HepG2 (cell line): ENCODE data around the gene APOA1. TPM values are rescaled to one million over a fixed set of nuclear protein-coding genes. Genes with fewer than 3 reads are reported as not detected.
A peak's percentile ranks its signal among the peaks of the same experiment; 100 is the strongest.

ENCODE experiments used
- KAT2B ChIP-seq: fragments of 150-350 bp; IDR thresholded peaks from 2 replicates; pipeline ENCODE4 v1.6.1; 2014; ENCODE audit warnings: low read depth, low read length, borderline replicate concordance
- PITX1 ChIP-seq: sonication (generic); formaldehyde crosslinking; IDR thresholded peaks from 2 replicates; pipeline ENCODE4 v1.5.1; 2020; ENCODE audit warnings: mild to moderate bottlenecking, missing genetic modification reagents
- SKI ChIP-seq: fragments of 450-650 bp; IDR thresholded peaks from one replicate; pipeline ENCODE4 v1.6.1; 2018; ENCODE audit warnings: mild to moderate bottlenecking; ENCODE audit not compliant: partially characterized antibody
- U2AF1 ChIP-seq: fragments of 200-400 bp; formaldehyde crosslinking; optimal IDR thresholded peaks from 2 replicates; pipeline ENCODE3; 2017; ENCODE audit warnings: mild to moderate bottlenecking, low read depth, low read length
- ZFP37 ChIP-seq: sonication (generic); formaldehyde crosslinking; IDR thresholded peaks from 2 replicates; pipeline ENCODE4 v1.4.0; 2020; ENCODE audit warnings: missing genetic modification reagents, borderline replicate concordance
- ZNF543 ChIP-seq: sonication (generic); formaldehyde crosslinking; IDR thresholded peaks from 2 replicates; pipeline ENCODE4 v1.4.0; 2020; ENCODE audit warnings: mild to moderate bottlenecking, missing genetic modification reagents
- ZNF607 ChIP-seq: sonication (generic); formaldehyde crosslinking; IDR thresholded peaks from 2 replicates; pipeline ENCODE4 v1.5.1; 2020; ENCODE audit warnings: missing genetic modification reagents, mild to moderate bottlenecking, borderline replicate concordance
- ZNF879 ChIP-seq: sonication (generic); formaldehyde crosslinking; IDR thresholded peaks from 2 replicates; pipeline ENCODE4 v1.8.1; 2023; ENCODE audit warnings: missing genetic modification reagents
- polyA plus RNA-seq, 8 experiments: library from polyadenylated mRNA; depleted of rRNA in 3 of 8; stranded (reverse) in 7 of 8; unstranded in 1 of 8; fragments of >200 nt; fragmentation: Illumina TruSeq in 4 of 8; extraction: Trizol in 4 of 8; gene quantifications; 2 replicates each; pipeline versions ENCODE4 v1.2.1 to v1.2.3, GENCODE V29; 2011 to 2016; ENCODE audit warnings: low read depth in 4 of 8, missing spikeins in 1 of 8, mixed read lengths in 1 of 8; ENCODE audit not compliant: insufficient read depth in 1 of 8
- total RNA-seq, 5 experiments: library from RNA; depleted of rRNA; stranded (reverse); fragments of >200 nt; fragmentation: Illumina TruSeq; extraction: Trizol; gene quantifications; 2 replicates each; pipeline ENCODE4 v1.2.3, GENCODE V29; 2016; ENCODE audit warnings: low read depth in 1 of 5
- TF ChIP-seq, protein P1 (sequence below): sonication (generic); formaldehyde crosslinking; IDR thresholded peaks from 2 replicates; pipeline ENCODE4 v1.4.0; 2020; ENCODE audit warnings: missing genetic modification reagents
- TF ChIP-seq, protein P2 (sequence below): sonication (generic); formaldehyde crosslinking; IDR thresholded peaks from 2 replicates; pipeline ENCODE4 v1.8.0; 2022; ENCODE audit warnings: mild to moderate bottlenecking, missing genetic modification reagents, borderline replicate concordance
- TF ChIP-seq, protein P3 (sequence below): sonication (generic); formaldehyde crosslinking; IDR thresholded peaks from 2 replicates; pipeline ENCODE4 v1.5.0; 2020; ENCODE audit warnings: mild to moderate bottlenecking, missing genetic modification reagents, borderline replicate concordance
- TF ChIP-seq, protein P4 (sequence below): sonication (generic); formaldehyde crosslinking; IDR thresholded peaks from 2 replicates; pipeline ENCODE4 v1.4.0; 2020; ENCODE audit warnings: mild to moderate bottlenecking, missing genetic modification reagents
- TF ChIP-seq, protein P5 (sequence below): IDR thresholded peaks from 2 replicates; pipeline ENCODE4 v1.6.1; 2016; ENCODE audit warnings: low read depth, missing genetic modification reagents, missing compliant biosample characterization

The APOA1 gene
- total and polyA plus RNA-seq, 2 of the 13 experiments (the other 11 are each of a cell fraction or from before 2014, with no cell fraction given): 1,973 to 5,485 TPM

DNA sequence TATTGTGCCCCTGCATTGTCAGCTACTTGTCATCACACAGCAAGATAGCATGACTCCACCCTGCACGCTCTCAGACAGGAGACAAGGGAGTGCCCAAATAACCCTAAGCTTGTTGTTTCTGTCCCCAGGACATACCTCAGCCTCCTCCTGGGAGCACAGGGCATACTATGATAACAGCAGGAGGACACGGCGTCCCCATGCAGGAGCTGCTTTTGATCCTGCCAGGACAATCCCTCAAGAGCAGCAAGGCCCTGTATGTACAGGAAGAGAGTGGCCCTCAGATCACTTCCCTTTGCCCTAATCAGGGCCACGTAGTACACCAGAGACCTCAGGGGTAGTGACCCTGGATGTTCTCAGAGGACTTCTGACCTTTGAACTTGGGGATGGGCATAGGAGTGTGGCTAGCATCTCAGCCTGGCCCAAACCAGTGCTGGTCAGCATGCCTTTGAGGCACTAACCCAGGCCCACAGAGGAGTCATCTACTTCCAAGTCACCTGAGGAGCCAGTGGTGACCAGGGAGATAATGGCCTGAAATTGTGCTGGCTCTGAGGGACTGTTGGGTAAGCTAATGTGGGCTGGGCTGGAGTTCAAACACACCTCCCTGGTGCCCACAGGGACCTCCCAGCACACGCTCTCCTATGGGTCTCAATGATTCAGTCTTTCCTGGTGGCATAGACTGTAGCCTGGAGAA is 23.5 kb downstream of the APOA1 start (continued):
- TF ChIP-seq U2AF1: no peak
- no peak for TF ChIP-seq KAT2B
- peak; percentile 56; the same call in 1 of the 2 replicates for TF ChIP-seq PITX1 (CRISPR knock-in tag)
- no peak for TF ChIP-seq ZFP37
- no peak for TF ChIP-seq ZNF879 (CRISPR knock-in tag)
- TF ChIP-seq, protein P1, sequence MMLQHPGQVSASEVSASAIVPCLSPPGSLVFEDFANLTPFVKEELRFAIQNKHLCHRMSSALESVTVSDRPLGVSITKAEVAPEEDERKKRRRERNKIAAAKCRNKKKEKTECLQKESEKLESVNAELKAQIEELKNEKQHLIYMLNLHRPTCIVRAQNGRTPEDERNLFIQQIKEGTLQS: no peak
- TF ChIP-seq, protein P2, sequence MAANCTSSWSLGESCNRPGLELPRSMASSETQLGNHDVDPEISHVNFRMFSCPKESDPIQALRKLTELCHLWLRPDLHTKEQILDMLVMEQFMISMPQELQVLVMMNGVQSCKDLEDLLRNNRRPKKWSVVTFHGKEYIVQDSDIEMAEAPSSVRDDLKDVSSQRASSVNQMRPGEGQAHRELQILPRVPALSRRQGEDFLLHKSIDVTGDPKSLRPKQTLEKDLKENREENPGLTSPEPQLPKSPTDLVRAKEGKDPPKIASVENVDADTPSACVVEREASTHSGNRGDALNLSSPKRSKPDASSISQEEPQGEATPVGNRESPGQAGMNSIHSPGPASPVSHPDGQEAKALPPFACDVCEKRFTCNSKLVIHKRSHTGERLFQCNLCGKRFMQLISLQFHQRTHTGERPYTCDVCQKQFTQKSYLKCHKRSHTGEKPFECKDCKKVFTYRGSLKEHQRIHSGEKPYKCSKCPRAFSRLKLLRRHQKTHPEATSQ (CRISPR knock-in tag): no peak
- TF ChIP-seq, protein P3, sequence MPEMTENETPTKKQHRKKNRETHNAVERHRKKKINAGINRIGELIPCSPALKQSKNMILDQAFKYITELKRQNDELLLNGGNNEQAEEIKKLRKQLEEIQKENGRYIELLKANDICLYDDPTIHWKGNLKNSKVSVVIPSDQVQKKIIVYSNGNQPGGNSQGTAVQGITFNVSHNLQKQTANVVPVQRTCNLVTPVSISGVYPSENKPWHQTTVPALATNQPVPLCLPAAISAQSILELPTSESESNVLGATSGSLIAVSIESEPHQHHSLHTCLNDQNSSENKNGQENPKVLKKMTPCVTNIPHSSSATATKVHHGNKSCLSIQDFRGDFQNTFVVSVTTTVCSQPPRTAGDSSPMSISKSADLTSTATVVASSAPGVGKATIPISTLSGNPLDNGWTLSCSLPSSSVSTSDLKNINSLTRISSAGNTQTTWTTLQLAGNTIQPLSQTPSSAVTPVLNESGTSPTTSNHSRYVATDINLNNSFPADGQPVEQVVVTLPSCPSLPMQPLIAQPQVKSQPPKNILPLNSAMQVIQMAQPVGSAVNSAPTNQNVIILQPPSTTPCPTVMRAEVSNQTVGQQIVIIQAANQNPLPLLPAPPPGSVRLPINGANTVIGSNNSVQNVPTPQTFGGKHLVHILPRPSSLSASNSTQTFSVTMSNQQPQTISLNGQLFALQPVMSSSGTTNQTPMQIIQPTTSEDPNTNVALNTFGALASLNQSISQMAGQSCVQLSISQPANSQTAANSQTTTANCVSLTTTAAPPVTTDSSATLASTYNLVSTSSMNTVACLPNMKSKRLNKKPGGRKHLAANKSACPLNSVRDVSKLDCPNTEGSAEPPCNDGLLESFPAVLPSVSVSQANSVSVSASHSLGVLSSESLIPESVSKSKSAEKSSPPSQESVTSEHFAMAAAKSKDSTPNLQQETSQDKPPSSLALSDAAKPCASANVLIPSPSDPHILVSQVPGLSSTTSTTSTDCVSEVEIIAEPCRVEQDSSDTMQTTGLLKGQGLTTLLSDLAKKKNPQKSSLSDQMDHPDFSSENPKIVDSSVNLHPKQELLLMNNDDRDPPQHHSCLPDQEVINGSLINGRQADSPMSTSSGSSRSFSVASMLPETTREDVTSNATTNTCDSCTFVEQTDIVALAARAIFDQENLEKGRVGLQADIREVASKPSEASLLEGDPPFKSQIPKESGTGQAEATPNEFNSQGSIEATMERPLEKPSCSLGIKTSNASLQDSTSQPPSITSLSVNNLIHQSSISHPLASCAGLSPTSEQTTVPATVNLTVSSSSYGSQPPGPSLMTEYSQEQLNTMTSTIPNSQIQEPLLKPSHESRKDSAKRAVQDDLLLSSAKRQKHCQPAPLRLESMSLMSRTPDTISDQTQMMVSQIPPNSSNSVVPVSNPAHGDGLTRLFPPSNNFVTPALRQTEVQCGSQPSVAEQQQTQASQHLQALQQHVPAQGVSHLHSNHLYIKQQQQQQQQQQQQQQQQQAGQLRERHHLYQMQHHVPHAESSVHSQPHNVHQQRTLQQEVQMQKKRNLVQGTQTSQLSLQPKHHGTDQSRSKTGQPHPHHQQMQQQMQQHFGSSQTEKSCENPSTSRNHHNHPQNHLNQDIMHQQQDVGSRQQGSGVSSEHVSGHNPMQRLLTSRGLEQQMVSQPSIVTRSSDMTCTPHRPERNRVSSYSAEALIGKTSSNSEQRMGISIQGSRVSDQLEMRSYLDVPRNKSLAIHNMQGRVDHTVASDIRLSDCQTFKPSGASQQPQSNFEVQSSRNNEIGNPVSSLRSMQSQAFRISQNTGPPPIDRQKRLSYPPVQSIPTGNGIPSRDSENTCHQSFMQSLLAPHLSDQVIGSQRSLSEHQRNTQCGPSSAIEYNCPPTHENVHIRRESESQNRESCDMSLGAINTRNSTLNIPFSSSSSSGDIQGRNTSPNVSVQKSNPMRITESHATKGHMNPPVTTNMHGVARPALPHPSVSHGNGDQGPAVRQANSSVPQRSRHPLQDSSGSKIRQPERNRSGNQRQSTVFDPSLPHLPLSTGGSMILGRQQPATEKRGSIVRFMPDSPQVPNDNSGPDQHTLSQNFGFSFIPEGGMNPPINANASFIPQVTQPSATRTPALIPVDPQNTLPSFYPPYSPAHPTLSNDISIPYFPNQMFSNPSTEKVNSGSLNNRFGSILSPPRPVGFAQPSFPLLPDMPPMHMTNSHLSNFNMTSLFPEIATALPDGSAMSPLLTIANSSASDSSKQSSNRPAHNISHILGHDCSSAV (CRISPR knock-in tag): no peak
- TF ChIP-seq, protein P4, sequence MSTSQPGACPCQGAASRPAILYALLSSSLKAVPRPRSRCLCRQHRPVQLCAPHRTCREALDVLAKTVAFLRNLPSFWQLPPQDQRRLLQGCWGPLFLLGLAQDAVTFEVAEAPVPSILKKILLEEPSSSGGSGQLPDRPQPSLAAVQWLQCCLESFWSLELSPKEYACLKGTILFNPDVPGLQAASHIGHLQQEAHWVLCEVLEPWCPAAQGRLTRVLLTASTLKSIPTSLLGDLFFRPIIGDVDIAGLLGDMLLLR (CRISPR knock-in tag): no peak
- TF ChIP-seq ZNF543 (CRISPR knock-in tag): no peak
- TF ChIP-seq, protein P5, sequence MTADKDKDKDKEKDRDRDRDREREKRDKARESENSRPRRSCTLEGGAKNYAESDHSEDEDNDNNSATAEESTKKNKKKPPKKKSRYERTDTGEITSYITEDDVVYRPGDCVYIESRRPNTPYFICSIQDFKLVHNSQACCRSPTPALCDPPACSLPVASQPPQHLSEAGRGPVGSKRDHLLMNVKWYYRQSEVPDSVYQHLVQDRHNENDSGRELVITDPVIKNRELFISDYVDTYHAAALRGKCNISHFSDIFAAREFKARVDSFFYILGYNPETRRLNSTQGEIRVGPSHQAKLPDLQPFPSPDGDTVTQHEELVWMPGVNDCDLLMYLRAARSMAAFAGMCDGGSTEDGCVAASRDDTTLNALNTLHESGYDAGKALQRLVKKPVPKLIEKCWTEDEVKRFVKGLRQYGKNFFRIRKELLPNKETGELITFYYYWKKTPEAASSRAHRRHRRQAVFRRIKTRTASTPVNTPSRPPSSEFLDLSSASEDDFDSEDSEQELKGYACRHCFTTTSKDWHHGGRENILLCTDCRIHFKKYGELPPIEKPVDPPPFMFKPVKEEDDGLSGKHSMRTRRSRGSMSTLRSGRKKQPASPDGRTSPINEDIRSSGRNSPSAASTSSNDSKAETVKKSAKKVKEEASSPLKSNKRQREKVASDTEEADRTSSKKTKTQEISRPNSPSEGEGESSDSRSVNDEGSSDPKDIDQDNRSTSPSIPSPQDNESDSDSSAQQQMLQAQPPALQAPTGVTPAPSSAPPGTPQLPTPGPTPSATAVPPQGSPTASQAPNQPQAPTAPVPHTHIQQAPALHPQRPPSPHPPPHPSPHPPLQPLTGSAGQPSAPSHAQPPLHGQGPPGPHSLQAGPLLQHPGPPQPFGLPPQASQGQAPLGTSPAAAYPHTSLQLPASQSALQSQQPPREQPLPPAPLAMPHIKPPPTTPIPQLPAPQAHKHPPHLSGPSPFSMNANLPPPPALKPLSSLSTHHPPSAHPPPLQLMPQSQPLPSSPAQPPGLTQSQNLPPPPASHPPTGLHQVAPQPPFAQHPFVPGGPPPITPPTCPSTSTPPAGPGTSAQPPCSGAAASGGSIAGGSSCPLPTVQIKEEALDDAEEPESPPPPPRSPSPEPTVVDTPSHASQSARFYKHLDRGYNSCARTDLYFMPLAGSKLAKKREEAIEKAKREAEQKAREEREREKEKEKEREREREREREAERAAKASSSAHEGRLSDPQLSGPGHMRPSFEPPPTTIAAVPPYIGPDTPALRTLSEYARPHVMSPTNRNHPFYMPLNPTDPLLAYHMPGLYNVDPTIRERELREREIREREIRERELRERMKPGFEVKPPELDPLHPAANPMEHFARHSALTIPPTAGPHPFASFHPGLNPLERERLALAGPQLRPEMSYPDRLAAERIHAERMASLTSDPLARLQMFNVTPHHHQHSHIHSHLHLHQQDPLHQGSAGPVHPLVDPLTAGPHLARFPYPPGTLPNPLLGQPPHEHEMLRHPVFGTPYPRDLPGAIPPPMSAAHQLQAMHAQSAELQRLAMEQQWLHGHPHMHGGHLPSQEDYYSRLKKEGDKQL (CRISPR knock-in tag): no peak
- TF ChIP-seq ZNF607: no peak
- TF ChIP-seq SKI: no peak
